GM18858 (cell line): ENCODE measurements around the gene SULT1B1.
"Not testable (repeated sequence)": the region's sequence is repeated elsewhere in the genome, so short reads cannot be mapped to it uniquely, and the experiment has no call there.

Experiments used
- ATAC-seq: cut with Tn5 transposase; IDR thresholded peaks from one replicate; pipeline ENCODE4 v1.9.1; 2021; ENCODE audit not compliant: unreplicated experiment

The SULT1B1 gene

GRCh38 chr4:69760455-69760854 lies at the start of gene SULT1B1:
TSS of gene SULT1B1 (minus strand) at chr4:69760620. CDS start at chr4:69755217, 5,403 bp downstream.
- no peak for ATAC-seq

GRCh38 chr4:69800599-69800998 lies 40.2 kb upstream of the SULT1B1 start:
- ATAC-seq = no peak

GRCh38 chr4:69799337-69799736 lies 38.9 kb upstream of the SULT1B1 start:
- no peak for ATAC-seq

DNA sequence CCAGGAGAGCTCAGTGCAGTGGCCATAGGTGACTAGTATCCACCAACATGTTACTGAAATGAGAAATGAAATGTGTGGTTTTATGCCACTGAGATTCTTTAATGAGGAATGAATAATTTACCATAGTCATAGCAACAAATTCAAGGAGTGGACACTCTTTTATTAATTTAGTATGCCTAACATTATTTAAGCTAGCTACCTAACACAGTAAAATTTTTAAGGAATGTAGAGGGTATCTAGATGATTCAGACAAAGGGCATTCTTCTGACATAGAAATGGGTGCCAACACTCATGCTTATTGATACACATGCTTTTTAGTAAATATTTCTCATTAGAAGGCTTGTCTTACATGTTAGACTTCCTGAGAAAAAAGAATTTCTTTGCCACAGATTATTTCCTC lies 33.3 kb upstream of the SULT1B1 start:
- no peak for ATAC-seq

DNA sequence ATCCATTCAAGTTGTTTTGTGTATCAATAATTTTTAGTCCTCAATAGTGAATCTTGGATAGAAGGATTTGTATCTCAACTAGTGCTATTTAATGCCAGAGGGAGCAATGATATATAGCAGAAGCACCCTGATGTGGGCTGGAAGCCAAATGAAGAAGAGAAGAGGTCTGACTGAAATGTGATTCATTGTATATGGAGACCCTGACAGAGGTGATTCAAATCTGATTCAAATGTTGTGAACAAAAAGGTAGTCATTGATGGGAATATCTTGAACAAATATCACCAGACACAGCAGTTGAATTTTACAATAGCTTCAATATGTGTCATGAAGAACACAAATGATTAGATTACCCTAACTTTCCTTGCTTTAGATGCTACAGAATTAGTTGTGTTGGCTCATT lies 27.5 kb upstream of the SULT1B1 start:
- ATAC-seq = no peak

DNA sequence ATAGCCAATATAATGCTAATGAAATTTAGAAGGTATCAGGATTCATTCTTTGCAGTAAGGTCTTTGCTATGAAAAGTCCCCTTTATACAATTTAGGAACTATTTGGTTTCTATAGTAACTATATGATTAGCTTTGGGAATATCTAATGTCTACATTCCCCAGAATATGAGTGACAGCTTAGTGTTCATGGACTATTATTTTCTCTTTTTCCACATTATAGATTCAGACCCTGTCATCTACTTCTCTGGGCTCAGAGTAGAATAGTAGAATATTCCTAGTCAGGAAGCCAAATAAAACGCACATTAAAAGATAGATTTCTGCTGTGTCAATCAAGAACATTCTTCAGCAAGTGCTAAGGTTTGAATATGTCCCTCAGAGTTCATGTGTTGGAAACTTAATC lies 26.1 kb upstream of the SULT1B1 start:
- no peak for ATAC-seq

GRCh38 chr4:69785211-69785831 lies 24.9 kb upstream of the SULT1B1 start:
- no peak for ATAC-seq

DNA sequence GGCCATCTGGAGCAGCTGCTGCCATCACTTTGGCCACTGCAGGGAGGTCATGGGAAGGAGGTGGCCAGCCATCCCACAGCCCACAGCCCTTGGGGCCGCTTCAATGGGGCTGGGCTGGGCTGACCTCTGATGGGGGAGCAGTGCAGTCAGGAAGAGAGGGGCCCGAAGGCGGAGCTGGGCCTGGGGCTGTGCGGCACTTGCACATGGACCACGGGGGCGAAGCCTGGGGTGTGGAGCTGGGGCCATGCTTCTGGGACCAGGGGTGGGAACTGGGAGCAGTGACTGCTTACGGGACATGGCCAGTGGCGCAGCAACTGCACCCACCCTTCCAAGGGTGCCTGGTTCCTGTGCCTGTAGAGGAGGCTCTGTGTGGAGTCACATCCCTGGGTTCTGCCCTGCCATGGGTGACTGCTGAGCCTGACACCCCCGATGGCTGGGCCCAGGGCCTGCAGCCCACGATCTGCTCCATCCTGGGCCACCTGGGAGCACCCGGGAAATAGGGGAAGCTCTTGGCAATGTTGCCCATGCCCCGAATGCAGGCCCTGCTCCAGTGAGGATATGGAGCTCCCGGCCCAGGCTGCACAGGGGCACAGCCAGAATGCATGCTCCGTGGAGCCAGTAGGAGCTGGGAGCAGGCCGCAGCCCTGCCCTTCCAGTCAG lies 22.4 kb upstream of the SULT1B1 start:
- ATAC-seq = no peak

- no peak for ATAC-seq
Observed at GRCh38 chr4:69781458-69782418, 21.3 kb upstream of the SULT1B1 start.

DNA sequence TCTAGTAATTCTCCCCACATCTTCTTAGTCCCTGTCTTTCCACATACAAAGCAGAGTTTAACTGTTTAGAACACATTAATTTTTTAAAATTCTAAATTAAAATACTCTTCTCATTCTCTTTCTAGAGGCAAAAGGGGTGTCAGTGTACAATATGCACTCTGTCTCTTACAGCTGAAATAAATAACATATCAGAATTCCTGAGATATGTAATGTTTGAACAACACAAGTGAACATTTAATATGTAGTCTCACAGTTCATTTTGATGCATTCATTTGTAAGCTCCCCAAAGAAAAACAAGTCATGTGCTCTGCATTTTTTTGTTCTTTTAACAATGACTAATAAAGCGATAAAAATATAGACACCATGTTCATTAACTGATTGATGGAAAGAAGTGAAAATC lies 19.7 kb upstream of the SULT1B1 start:
- no peak for ATAC-seq

GRCh38 chr4:69776696-69777095 lies 16.3 kb upstream of the SULT1B1 start:
- no peak for ATAC-seq

GRCh38 chr4:69775321-69775867 lies 15.0 kb upstream of the SULT1B1 start:
- ATAC-seq = no peak

DNA sequence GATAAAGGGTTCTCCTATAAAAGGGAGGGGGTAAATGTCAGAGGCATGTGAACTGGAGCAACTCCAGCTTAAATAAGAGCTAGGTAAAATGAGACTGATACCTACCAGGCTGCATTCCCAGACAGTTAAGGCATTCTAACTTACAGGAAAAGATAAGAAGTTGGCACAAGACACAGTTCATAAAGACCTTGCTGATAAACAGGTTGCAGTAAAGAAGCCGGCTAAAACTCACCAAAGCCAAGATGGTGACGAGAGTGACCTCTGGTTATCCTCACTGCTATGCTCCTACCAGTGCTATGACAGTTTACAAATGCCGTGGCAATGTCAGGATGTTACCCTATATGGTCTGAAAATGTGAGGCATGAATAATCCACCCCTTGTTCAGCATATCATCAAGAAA lies 13.1 kb upstream of the SULT1B1 start:
- ATAC-seq = no peak

GRCh38 chr4:69768554-69768953 lies 8.1 kb upstream of the SULT1B1 start:
- not testable (repeated sequence) for ATAC-seq

GRCh38 chr4:69765751-69766150 lies 5.3 kb upstream of the SULT1B1 start:
- no peak for ATAC-seq

GRCh38 chr4:69764311-69764710 lies 3.9 kb upstream of the SULT1B1 start:
- ATAC-seq = no peak

- no peak for ATAC-seq
Observed at GRCh38 chr4:69763233-69763632, 2.8 kb upstream of the SULT1B1 start.

DNA sequence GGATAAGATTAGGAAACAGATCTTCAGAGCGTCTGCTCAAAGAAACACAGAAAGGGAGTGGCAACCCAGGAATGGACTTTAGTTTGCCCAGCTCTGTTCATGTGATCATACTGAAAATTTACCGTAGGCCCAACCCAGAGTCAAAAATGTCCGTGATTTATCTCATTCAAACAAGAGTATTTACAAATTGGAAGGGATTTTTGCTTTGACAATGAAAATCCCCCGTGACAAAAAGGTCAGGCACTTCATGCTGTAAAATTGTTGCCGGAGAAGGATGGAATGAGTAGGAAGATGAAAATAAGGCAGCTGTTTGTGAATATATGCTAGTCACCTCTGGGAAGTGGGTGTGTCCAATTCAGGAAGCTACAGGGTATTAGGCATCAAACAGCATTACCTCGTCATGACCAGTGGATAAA lies 1.2 kb downstream of the SULT1B1 start:
- ATAC-seq = no peak

GRCh38 chr4:69757464-69757863 lies 3.0 kb downstream of the SULT1B1 start:
- ATAC-seq = no peak

GRCh38 chr4:69754926-69755580 lies 5.4 kb downstream of the SULT1B1 start:
- no peak for ATAC-seq

- ATAC-seq = no peak
Observed at GRCh38 chr4:69753686-69754085, 6.7 kb downstream of the SULT1B1 start.
